ENCODE data around the gene THOC3.
"Not testable (repeated sequence)": the region's sequence is repeated elsewhere in the genome, so short reads cannot be mapped to it uniquely, and the experiment has no call there.

The THOC3 gene

DNA sequence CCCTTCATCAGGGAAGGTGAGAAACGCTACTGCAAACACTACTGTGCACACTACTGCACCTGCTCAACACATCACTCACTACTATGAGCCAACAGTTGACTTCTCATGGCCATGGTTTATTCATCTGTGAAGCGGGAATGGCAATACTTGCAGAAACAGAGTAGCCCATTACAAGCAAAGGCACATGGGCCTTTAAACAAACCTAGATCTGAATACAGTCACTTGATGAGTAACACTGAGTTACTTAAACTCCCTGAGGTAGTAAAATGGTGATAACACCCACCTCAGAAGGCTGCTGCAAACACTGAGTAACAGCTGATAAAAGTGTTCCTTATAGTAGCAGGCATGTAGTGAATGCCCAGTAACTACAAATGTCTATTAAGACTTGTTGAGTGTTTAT is 9.6 kb downstream of the THOC3 start:
- H4K20me1 ChIP-seq (ENCODE audit: insufficient read depth, low read length, poor library complexity, severe bottlenecking); H3K4me1 ChIP-seq (ENCODE audit: insufficient read depth, low read length, poor library complexity, severe bottlenecking); H3K79me2 ChIP-seq (ENCODE audit: insufficient read depth, low read length); H3K4me3 ChIP-seq (ENCODE audit: low read length, poor library complexity, severe bottlenecking); H3K4me2 ChIP-seq (ENCODE audit: low read depth, low read length, poor library complexity, severe bottlenecking); H3K36me3 ChIP-seq (ENCODE audit: insufficient read depth, low read length); H3F3A ChIP-seq (ENCODE audit: low read depth); H3K27me3 ChIP-seq (ENCODE audit: insufficient read depth, low read length, poor library complexity, severe bottlenecking); H3K9me2 ChIP-seq (replicated peaks; ENCODE audit: low read depth, low read length); H3K9me3 ChIP-seq (ENCODE audit: insufficient read depth, low read depth, low read length); H2AFZ ChIP-seq (ENCODE audit: low read length); H3K9ac ChIP-seq (ENCODE audit: low read depth, low read length, poor library complexity, severe bottlenecking): not testable (repeated sequence)

DNA sequence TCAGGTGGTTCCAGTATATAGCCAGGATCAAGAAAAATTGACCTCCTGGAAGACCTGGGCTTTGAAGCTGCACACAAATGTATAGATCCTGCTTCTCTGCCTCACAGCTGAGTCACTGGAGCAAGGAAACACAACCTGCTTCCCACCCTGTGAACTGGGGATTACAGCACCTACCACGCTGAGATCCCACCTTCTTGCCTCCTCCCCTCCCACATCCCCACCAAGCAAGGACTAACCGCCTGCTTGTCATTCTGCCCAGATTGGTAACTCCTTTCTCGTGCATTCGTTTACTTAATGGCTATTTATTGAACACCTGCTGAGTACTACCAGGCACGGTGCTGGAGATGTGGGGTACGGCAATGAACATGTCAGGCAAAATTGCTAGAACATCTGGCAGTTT is 14.0 kb downstream of the THOC3 start:
- H3K4me2 ChIP-seq (ENCODE audit: low read depth, low read length, poor library complexity, severe bottlenecking); H3K36me3 ChIP-seq (ENCODE audit: insufficient read depth, low read length); H3K9me2 ChIP-seq (replicated peaks; ENCODE audit: low read depth, low read length); H3K9ac ChIP-seq (ENCODE audit: low read depth, low read length, poor library complexity, severe bottlenecking); H4K20me1 ChIP-seq (ENCODE audit: insufficient read depth, low read length, poor library complexity, severe bottlenecking); H3K4me3 ChIP-seq (ENCODE audit: low read length, poor library complexity, severe bottlenecking); H3K27me3 ChIP-seq (ENCODE audit: insufficient read depth, low read length, poor library complexity, severe bottlenecking); H3K79me2 ChIP-seq (ENCODE audit: insufficient read depth, low read length); H3F3A ChIP-seq (ENCODE audit: low read depth); H3K9me3 ChIP-seq (ENCODE audit: insufficient read depth, low read depth, low read length); H3K4me1 ChIP-seq (ENCODE audit: insufficient read depth, low read length, poor library complexity, severe bottlenecking); H2AFZ ChIP-seq (ENCODE audit: low read length): not testable (repeated sequence)

DNA sequence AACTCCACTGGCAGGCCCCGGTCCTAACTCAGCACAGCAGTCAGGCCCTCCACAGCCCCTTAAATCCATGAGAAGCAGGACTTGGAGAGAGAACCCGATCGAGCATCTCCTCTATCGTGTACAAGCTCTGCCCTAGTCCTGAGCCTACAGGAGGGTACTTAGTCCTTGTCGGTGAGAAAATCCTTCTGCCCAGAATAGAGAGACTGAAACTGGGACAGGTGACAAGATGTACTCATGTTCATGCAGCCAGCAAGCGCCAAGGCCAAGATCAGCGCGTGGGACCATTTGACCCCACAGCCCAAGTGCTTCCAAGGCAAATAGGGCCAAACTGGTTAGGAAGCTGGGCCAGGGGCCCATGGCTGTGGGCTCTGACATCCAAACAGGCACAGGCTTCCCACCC is 15.3 kb downstream of the THOC3 start:
- not testable (repeated sequence) for H3K4me1 ChIP-seq (ENCODE audit: insufficient read depth, low read length, poor library complexity, severe bottlenecking); H3K9ac ChIP-seq (ENCODE audit: low read depth, low read length, poor library complexity, severe bottlenecking); H3K9me2 ChIP-seq (replicated peaks; ENCODE audit: low read depth, low read length); H3K4me3 ChIP-seq (ENCODE audit: low read length, poor library complexity, severe bottlenecking); H3K79me2 ChIP-seq (ENCODE audit: insufficient read depth, low read length); H2AFZ ChIP-seq (ENCODE audit: low read length); H3K4me2 ChIP-seq (ENCODE audit: low read depth, low read length, poor library complexity, severe bottlenecking); H3K9me3 ChIP-seq (ENCODE audit: insufficient read depth, low read depth, low read length); H3K27me3 ChIP-seq (ENCODE audit: insufficient read depth, low read length, poor library complexity, severe bottlenecking); H3K36me3 ChIP-seq (ENCODE audit: insufficient read depth, low read length); H3F3A ChIP-seq (ENCODE audit: low read depth); H4K20me1 ChIP-seq (ENCODE audit: insufficient read depth, low read length, poor library complexity, severe bottlenecking)

DNA sequence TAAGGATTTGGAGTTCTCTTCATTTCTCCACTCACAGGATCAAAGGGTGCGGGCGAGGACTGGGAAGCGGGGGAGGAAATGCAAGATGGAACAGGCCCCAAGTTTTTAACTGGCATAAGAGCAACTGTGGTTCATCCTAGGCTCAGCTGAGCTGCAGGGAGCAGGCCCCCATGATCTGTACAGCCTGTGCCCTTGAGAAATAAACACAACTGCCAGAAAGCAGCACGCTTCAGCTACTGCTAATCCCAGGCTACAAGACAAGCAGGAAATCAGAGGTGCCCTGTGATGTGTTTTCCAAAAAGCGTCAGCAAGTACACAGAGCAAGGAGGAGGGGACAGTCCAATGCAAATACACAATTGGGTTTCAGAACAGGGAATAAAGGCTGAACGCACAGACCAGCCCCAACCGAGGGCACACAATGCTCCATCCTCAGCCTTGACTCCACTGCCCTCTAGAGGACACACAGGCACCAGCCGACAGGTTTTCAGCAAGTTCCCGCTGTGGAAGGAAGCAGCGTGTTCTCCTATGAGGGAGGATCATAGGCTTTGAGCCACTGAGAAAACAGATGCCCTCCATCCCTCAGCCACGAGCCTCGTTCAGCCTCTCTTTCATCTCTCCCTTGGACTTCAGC is 16.7 kb downstream of the THOC3 start:
- not testable (repeated sequence) for H3K4me1 ChIP-seq (ENCODE audit: insufficient read depth, low read length, poor library complexity, severe bottlenecking); H3K36me3 ChIP-seq (ENCODE audit: insufficient read depth, low read length); H3K4me3 ChIP-seq (ENCODE audit: low read length, poor library complexity, severe bottlenecking); H3K27me3 ChIP-seq (ENCODE audit: insufficient read depth, low read length, poor library complexity, severe bottlenecking); H4K20me1 ChIP-seq (ENCODE audit: insufficient read depth, low read length, poor library complexity, severe bottlenecking); H3K4me2 ChIP-seq (ENCODE audit: low read depth, low read length, poor library complexity, severe bottlenecking); H3K9ac ChIP-seq (ENCODE audit: low read depth, low read length, poor library complexity, severe bottlenecking); H3F3A ChIP-seq (ENCODE audit: low read depth); H3K9me3 ChIP-seq (ENCODE audit: insufficient read depth, low read depth, low read length); H3K79me2 ChIP-seq (ENCODE audit: insufficient read depth, low read length); H3K9me2 ChIP-seq (replicated peaks; ENCODE audit: low read depth, low read length); H2AFZ ChIP-seq (ENCODE audit: low read length)

- not testable (repeated sequence) for H4K20me1 ChIP-seq (ENCODE audit: insufficient read depth, low read length, poor library complexity, severe bottlenecking); H3K4me1 ChIP-seq (ENCODE audit: insufficient read depth, low read length, poor library complexity, severe bottlenecking); H3K9me3 ChIP-seq (ENCODE audit: insufficient read depth, low read depth, low read length); H3F3A ChIP-seq (ENCODE audit: low read depth); H3K9me2 ChIP-seq (replicated peaks; ENCODE audit: low read depth, low read length); H3K27me3 ChIP-seq (ENCODE audit: insufficient read depth, low read length, poor library complexity, severe bottlenecking); H3K79me2 ChIP-seq (ENCODE audit: insufficient read depth, low read length); H2AFZ ChIP-seq (ENCODE audit: low read length); H3K9ac ChIP-seq (ENCODE audit: low read depth, low read length, poor library complexity, severe bottlenecking); H3K36me3 ChIP-seq (ENCODE audit: insufficient read depth, low read length); H3K4me2 ChIP-seq (ENCODE audit: low read depth, low read length, poor library complexity, severe bottlenecking); H3K4me3 ChIP-seq (ENCODE audit: low read length, poor library complexity, severe bottlenecking)
Observed at GRCh38 chr5:175948329-175949108, 19.6 kb downstream of the THOC3 start.

DNA sequence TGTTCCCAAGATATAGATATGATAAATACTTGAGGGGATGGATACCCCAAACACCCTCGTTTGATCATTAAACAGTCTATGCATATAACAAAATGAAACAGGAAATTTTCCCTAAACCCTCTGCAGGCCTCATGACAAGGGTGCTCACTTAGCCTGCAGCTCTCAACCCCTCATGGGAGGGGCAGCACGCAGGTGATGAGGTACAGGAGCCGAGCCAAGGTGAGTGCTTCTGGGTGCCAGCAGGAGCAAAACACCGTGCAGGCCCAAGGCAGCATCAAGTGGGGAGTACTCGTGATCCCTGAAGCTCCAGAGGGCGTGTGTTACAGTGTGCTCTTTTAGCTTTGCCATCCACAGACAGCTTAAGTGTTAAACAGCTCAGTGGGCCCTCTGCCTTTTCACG is 24.9 kb downstream of the THOC3 start:
- not testable (repeated sequence) for H3K4me1 ChIP-seq (ENCODE audit: insufficient read depth, low read length, poor library complexity, severe bottlenecking); H3K9ac ChIP-seq (ENCODE audit: low read depth, low read length, poor library complexity, severe bottlenecking); H3K79me2 ChIP-seq (ENCODE audit: insufficient read depth, low read length); H4K20me1 ChIP-seq (ENCODE audit: insufficient read depth, low read length, poor library complexity, severe bottlenecking); H3K36me3 ChIP-seq (ENCODE audit: insufficient read depth, low read length); H3K9me3 ChIP-seq (ENCODE audit: insufficient read depth, low read depth, low read length); H3K9me2 ChIP-seq (replicated peaks; ENCODE audit: low read depth, low read length); H3K4me3 ChIP-seq (ENCODE audit: low read length, poor library complexity, severe bottlenecking); H3K27me3 ChIP-seq (ENCODE audit: insufficient read depth, low read length, poor library complexity, severe bottlenecking); H3F3A ChIP-seq (ENCODE audit: low read depth); H2AFZ ChIP-seq (ENCODE audit: low read length); H3K4me2 ChIP-seq (ENCODE audit: low read depth, low read length, poor library complexity, severe bottlenecking)

DNA sequence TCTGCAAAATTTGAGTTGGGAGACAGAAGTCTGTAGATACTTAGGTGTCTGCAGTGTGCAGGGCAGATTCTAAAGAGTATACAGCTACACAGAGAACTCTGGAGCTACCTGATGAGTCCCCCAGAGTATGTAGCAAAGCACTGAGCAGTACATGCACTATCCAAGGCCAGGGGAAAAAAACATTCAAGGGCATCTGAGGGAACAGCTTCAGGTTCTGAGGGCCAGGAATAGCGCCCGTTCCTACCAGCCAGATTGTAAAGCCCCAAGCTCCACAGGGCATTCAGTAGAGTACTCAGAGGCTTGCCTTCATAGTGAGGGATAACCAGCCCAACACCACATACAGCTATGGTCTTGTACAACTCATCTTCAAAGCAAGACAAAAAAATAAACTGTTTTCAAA is 27.5 kb downstream of the THOC3 start:
- H4K20me1 ChIP-seq (ENCODE audit: insufficient read depth, low read length, poor library complexity, severe bottlenecking); H3K9ac ChIP-seq (ENCODE audit: low read depth, low read length, poor library complexity, severe bottlenecking); H3K4me2 ChIP-seq (ENCODE audit: low read depth, low read length, poor library complexity, severe bottlenecking); H3F3A ChIP-seq (ENCODE audit: low read depth); H3K36me3 ChIP-seq (ENCODE audit: insufficient read depth, low read length); H3K4me3 ChIP-seq (ENCODE audit: low read length, poor library complexity, severe bottlenecking); H3K9me3 ChIP-seq (ENCODE audit: insufficient read depth, low read depth, low read length); H3K4me1 ChIP-seq (ENCODE audit: insufficient read depth, low read length, poor library complexity, severe bottlenecking); H2AFZ ChIP-seq (ENCODE audit: low read length); H3K79me2 ChIP-seq (ENCODE audit: insufficient read depth, low read length); H3K27me3 ChIP-seq (ENCODE audit: insufficient read depth, low read length, poor library complexity, severe bottlenecking); H3K9me2 ChIP-seq (replicated peaks; ENCODE audit: low read depth, low read length): not testable (repeated sequence)

Data from Loucy (cell line).